HuH-7 (cell line): ENCODE measurements around the gene SYT14.

Experiments
- DNase-seq: peaks from one replicate; pipeline ENCODE4 v3.0.0; 2011; ENCODE audit warnings: low spot score

The SYT14 gene

DNA sequence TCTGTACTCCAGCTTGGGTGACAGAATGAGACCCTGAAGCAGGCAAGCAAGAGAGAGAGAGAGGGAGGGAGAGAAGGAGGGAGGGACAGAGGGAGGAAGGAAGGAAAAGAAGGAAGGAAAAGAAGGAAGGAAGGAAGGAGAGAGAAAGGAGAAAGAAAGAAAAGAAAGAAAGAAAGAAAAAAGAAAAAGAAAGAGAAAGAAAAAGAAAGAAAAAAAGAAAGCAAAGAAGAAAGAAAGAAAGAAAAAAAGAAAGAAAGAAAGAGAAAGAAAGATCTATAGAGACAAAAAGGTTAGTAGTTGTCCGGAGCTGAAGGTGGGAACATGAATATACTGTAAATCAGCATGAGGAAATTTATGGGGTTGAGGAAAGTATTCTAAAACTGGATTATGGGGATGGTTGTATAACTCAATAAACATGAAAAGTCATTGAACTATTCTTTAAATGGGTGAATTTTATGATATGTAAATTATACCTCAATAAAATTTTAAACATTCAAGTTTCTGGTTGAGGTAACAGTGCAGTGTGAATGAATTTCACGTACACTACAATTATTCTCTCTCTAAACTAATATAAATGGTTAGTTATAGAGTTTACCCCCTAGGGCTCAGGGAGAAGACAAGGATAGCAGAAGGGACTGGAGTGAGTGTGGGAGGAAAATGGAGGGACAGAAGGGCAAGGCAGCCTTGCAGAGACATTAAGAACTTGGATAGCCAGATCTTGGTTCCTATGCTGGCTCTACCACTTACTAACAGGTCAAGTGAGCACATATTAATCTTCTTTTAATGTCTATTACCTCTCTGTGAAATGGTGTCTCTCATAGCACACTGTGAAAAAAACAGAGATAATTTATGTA, 269.8 kb downstream of the SYT14 start:
- no peak for DNase-seq

DNA sequence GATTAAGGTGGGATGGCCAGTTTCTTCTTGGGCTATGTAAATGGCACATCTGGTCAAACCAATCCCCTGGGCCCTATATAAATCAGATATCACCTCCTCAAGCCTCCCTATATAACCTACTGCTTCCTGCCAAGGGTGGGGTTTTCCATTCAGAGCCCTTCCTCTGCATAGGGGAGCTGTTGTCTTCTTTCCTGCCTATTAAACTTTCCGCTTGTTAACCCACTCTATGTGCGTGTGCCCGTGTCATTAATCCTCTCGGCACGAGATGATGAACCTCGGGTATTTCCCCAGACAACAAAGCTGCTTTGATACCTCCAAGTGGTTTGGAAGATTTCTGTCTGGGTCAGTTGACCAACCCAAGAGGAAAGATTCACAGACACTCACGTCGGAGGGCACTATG, 275.3 kb downstream of the SYT14 start:
- DNase-seq = no peak

DNA sequence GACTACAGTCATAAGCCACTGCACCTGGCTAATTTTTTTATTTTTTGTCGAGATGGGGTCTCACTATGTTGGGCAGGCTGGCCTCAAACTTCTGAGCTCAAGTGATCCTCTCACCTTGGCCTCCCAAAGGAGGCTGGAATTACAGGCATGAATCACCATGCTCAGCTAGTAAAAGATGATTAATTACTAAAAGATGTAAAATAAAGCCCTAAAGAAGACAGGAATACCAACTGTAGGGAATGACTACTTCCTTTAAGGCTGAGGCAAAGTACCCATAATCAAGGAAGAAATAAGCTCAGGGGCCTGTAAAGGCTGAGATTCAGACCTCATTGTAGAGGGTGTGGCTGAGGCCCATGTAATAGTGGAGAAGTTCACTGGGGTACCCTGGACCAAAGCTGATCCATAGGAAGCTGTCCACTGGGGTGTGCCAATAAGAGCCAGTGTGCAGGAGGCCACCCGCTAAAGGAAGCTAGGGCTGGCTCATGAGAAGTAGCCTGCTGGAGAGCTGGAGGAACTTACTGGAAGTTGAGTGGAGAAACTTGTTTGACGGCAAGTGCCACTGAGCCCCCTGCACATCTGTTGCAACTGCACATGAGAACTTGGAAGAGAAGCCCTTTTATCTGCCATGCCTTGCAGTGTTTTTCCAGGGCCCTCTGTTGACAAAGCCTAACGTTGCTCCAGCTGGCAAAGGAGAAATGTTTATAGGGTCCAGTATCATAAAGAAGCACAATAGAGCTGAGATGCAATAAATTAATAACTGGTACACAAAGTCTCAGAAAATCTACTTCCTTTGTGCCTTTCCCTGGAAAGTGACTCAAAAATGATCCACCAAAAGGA, 276.8 kb downstream of the SYT14 start:
- no peak for DNase-seq

DNA sequence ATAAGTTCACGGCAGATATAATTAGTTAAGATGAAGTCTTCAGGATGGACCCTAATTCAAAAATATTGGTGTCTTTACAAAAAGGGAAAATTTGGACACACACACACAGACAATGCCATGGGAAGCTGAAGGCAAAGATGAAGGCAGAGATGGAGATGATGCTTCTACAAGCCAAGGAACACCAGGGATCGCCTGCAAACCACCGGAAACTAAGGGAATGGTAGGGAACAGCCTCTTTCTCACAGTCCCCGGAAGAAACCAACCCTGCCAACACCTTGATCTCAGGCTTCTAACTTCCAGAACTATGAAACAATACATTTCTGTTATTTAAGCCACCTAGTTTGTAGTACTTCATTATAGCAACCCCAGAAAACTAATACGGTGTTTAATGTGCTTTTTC, 279.5 kb downstream of the SYT14 start:
- no peak for DNase-seq

DNA sequence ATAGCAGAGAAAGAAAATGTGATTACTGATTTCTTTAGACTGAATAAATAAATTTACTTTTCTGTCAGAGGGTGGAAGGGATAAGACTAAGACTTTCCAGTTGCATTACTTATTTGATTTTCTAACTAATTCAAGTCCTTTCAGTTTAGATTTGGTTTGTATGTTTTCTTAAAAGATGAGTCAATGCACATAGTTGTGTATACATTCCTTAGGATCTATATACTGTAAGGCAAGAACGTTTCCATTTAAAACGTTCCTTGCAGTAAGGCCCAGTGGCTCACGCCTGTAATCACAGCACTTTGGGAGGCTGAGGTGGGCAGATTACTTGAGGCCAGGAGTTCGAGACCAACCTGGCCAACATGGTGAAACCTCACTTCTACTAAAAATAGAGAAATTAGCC, 280.0 kb downstream of the SYT14 start:
- no peak for DNase-seq
